GM21526 (cell line): ENCODE results near the gene CCL5.
"Not testable (repeated sequence)": the region's sequence is repeated elsewhere in the genome, so short reads cannot be mapped to it uniquely, and the experiment has no call there.

Experiments
- ATAC-seq: cut with Tn5 transposase; IDR thresholded peaks from one replicate; pipeline ENCODE4 v1.9.1; 2021; ENCODE audit warnings: moderate library complexity; ENCODE audit not compliant: unreplicated experiment, low FRiP score

The CCL5 gene

GRCh38 chr17:35900280-35900679 lies 20.1 kb upstream of the CCL5 start:
- no peak for ATAC-seq

GRCh38 chr17:35898283-35899070 lies 18.3 kb upstream of the CCL5 start:
- ATAC-seq, result no peak

- ATAC-seq, result not testable (repeated sequence)
Measured at GRCh38 chr17:35897772-35898171, 17.6 kb upstream of the CCL5 start.

GRCh38 chr17:35895636-35896587 lies 15.8 kb upstream of the CCL5 start:
- ATAC-seq, result no peak

- ATAC-seq, result no peak
Measured at GRCh38 chr17:35894206-35894605, 14.0 kb upstream of the CCL5 start.

- ATAC-seq, result no peak
Measured at GRCh38 chr17:35893751-35894150, 13.6 kb upstream of the CCL5 start.

GRCh38 chr17:35892091-35893035 lies 12.2 kb upstream of the CCL5 start:
- ATAC-seq, result no peak

- no peak for ATAC-seq
Measured at GRCh38 chr17:35891269-35891668, 11.1 kb upstream of the CCL5 start.

DNA sequence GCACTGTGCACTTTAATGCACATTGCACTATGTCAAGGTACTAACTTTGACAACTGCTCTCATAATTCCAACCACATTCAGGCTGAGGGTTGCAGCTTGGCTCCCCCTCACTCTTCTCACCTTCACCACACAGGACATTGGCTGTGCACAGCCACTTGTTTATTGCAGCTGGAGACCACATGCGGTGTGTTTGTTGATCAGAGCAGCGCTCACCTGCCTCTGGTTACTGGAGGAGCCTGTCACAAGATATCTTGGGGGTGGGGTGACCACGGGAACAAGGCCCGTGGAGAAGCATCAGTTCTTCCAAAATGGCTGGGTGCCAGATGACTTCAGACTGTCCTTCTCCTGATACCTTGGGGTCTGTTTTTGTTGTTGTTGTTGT lies 10.6 kb upstream of the CCL5 start:
- ATAC-seq, result no peak

GRCh38 chr17:35889818-35890773 lies 9.9 kb upstream of the CCL5 start:
- ATAC-seq, result no peak

DNA sequence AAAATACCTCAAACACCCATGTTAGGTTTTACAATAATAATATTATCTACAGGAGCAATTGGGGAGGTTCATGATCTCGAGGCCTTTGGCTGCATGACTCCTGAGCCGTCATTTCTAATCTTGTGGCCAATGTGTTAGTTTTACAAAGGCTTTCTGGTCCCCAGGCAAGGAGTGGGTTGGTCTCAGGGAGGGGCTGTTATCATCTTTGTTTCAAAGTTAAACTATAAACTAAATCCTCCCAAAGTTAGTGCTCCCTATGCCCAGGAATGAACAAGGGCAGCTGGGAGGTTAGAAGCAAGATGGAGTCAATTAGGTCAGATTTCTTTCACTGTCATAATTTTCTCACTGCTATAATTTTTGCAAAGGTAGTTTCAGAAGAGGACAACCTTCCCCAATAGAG lies 9.1 kb upstream of the CCL5 start:
- ATAC-seq, result no peak

GRCh38 chr17:35878361-35878760 lies 1.8 kb downstream of the CCL5 start:
- ATAC-seq, result no peak

- ATAC-seq, result no peak
Measured at GRCh38 chr17:35877345-35878029, 2.7 kb downstream of the CCL5 start.

GRCh38 chr17:35876534-35876933 lies 3.6 kb downstream of the CCL5 start:
- ATAC-seq, result no peak

DNA sequence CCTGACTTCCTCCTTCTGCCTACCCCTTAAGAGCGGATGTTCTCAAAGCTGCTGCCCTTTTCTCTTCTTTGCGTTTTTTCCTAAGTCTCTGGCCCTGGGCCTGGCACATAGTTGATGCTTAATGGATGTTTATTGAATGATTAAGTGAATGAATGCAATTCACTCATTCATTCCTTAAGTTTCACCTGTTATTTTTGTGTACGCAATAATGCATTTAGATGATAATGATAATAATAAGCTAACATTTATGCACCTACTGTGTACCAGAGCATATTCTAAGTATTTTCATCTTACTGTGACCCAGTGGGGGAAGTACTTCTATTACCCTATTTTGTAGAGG lies 4.4 kb downstream of the CCL5 start:
- no peak for ATAC-seq

- ATAC-seq, result no peak
Measured at GRCh38 chr17:35875072-35875799, 4.9 kb downstream of the CCL5 start.

GRCh38 chr17:35872196-35872980 lies 7.8 kb downstream of the CCL5 start:
- no peak for ATAC-seq
